ENCODE results near the gene CEP112. TPM values are rescaled to one million over a fixed set of nuclear protein-coding genes. Genes with fewer than 3 reads are reported as not detected.

CEP112 gene
- total RNA-seq (2022; extraction: Qiagen RNA extraction; ENCODE audit: low read depth): 4.5 to 6.0 TPM (median 5.4 TPM) in 5 replicates

GRCh38 chr17:66191593-66192377 lies at the start of gene CEP112:
Gene CEP112, minus strand, starts transcription at chr17:66192133.

DNA sequence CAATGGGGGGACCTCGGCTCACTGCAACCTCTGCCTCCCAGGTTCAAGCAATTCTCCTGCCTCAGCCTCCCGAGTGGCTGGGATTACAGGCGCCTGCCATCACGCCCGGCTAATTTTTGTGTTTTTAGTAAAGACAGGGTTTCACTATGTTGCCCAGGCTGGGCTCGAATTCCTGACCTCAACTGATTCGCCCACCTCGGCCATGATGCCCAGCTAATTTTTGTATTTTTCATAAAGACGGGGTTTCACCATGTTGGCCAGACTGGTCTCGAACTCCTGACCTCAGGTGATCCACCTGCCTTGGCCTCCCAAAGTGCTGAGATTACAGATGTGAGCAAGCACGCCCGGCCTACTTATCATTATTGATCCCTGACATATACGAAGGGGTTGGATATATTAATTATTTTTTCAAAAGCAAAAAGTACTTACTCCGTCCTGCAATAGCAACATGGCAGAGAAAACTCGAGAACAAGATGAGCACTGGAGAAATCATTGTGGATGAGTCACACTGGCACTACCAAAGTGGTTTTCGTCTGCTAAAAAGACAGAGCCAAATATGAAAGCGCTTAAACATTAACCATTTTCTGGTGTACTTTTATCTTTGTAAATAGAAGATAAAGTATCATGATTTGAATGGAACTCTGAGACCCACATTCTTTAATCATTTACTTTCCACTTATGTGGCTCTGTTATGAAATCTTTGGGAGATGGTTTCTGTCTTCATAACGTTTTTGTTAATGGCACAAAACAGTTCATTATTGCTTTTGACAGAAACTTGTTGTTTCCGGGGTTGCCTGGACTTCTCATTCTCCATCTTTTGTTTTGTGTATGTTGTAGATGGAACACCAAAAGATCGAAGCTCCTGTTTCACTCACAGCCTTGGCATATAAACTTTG lies 37.2 kb upstream of the CEP112 start, which contains the start of gene APOH:
Gene APOH (minus strand): TSS at position 529 of the 896 bp plus-strand sequence. CDS start 36 bp downstream, at position 493.

Other genes with a start within 250 kb of the CEP112 start
- gene APOH, start 37.3 kb upstream of the CEP112 start, total RNA-seq (2022; extraction: Qiagen RNA extraction; ENCODE audit: low read depth): 4.4 to 7.6 TPM (median 5.0 TPM) in 5 replicates
- 35.7 to 53.9 TPM (median 47.6 TPM) in 5 replicates for gene PRKCA, start 110.5 kb upstream of the CEP112 start, total RNA-seq (2022; extraction: Qiagen RNA extraction; ENCODE audit: low read depth)